Esophagus muscularis mucosa (tissue), 3 donors: ENCODE measurements around the gene LMBR1L.

Experiments used
- CTCF ChIP-seq, 3 experiments: fragments of 200-600 bp in 2 of 3; fragments of 450-650 bp in 1 of 3; sonication (generic) in 2 of 3; IDR thresholded peaks; one replicate each; pipeline ENCODE4 v1.5.1; 2017 to 2019; ENCODE audit warnings: antibody characterized with exemption in 3 of 3, mild to moderate bottlenecking in 2 of 3, moderate library complexity in 1 of 3
- POLR2AphosphoS5 ChIP-seq, 2 donors: sonication (generic); formaldehyde crosslinking; IDR thresholded peaks; one replicate each; pipeline ENCODE4 v1.6.1; 2017; ENCODE audit warnings: antibody characterized with exemption in 2 of 2

GRCh38 chr12:49146406-49146805 lies 35.8 kb upstream of the LMBR1L start:
- TF ChIP-seq POLR2AphosphoS5 (IDR thresholded peaks at IDR 0.05), result no peak
- no peak for TF ChIP-seq CTCF (IDR thresholded peaks at IDR 0.05)
